HCT116 (cell line): ENCODE measurements around the gene OPN1SW. TPM values are rescaled to one million over a fixed set of nuclear protein-coding genes. Genes with fewer than 3 reads are reported as not detected.

Experiments used
- ATAC-seq: fragments of 200-7000 bp; cut with Tn5 transposase; 2 replicates; pipeline ENCODE4 v1.9.1; 2020; ENCODE audit warnings: mild to moderate bottlenecking, moderate library complexity
- BruUV-seq: library from RNA; stranded (reverse); fragments of 400-500 nt; replicated peaks from 2 replicates; lab custom pipeline; 2021; lab: Mats Ljungman, UMichigan
- CTCF ChIA-PET: fragments of 300-600 bp; sonication (Branson Sonifier 250); formaldehyde crosslinking; loops from one replicate; lab custom pipeline; 2021; ENCODE audit warnings: antibody characterized with exemption; lab: Charles Lee
- POLR2A ChIA-PET: fragments of 300-600, 350-600 bp; sonication (Branson Sonifier 250); formaldehyde crosslinking; loops from one replicate; lab custom pipeline; 2021; ENCODE audit warnings: antibody characterized with exemption; lab: Charles Lee
- RAD21 ChIA-PET, 2 experiments: fragments of 300-600 bp; sonication (Branson Sonifier 250); formaldehyde crosslinking; loops; one replicate each; lab custom pipeline; 2023; ENCODE audit warnings: low total read pairs in 2 of 2; ENCODE audit not compliant: uncharacterized antibody in 2 of 2, unreplicated experiment in 2 of 2, low non-redundant PET in 1 of 2; lab: Charles Lee
- DNase-seq: peaks from one replicate; pipeline ENCODE4 v3.0.0-alpha.2; 2010; ENCODE audit warnings: low read depth, low spot score
- H2AFZ ChIP-seq: fragments of 200-600 bp; shearing (Covaris generic), sonication (generic); 2 replicates; pipeline ENCODE4 v1.6.1; 2017; ENCODE audit warnings: low read depth, mixed run types, mixed read lengths, antibody characterized with exemption, low read length; ENCODE audit not compliant: poor library complexity, severe bottlenecking
- H3K27ac ChIP-seq: 2 replicates; pipeline ENCODE4 v1.5.1; 2012; ENCODE audit warnings: low read depth, low read length
- H3K27me3 ChIP-seq: fragments of 200-600 bp; sonication (generic); 2 replicates; pipeline ENCODE4 v1.6.1; 2016; ENCODE audit warnings: mixed run types, low read length, mixed read lengths; ENCODE audit not compliant: insufficient read depth
- H3K36me3 ChIP-seq, 2 experiments: fragments of 200-500 bp in 1 of 2; fragments of 200-600 bp in 1 of 2; sonication (Bioruptor generic) in 1 of 2; sonication (generic) in 1 of 2; 2 replicates each; pipeline versions ENCODE4 v1.5.1 to v1.6.1; 2014 to 2016; ENCODE audit warnings: low read length in 2 of 2, inconsistent platforms in 1 of 2, mixed read lengths in 1 of 2, mixed run types in 1 of 2; ENCODE audit not compliant: insufficient read depth in 2 of 2, control insufficient read depth in 1 of 2
- H3K4me1 ChIP-seq, 2 experiments: fragments of 200-600 bp in 1 of 2; sonication (generic) in 1 of 2; 2 replicates each; pipeline versions ENCODE4 v1.5.1 to v1.6.1; 2012 to 2017; ENCODE audit warnings: low read length in 2 of 2, inconsistent platforms in 1 of 2, mild to moderate bottlenecking in 1 of 2, mixed read lengths in 1 of 2, mixed run types in 1 of 2, moderate library complexity in 1 of 2; ENCODE audit not compliant: insufficient read depth in 2 of 2, control insufficient read depth in 1 of 2
- H3K4me2 ChIP-seq: fragments of 200-600 bp; sonication (generic); 2 replicates; pipeline ENCODE4 v1.6.1; 2017; ENCODE audit warnings: mixed run types, low read length, mixed read lengths
- H3K4me3 ChIP-seq, 2 experiments: fragments of 200-600 bp in 1 of 2; sonication (generic) in 1 of 2; replicated peaks in 1 of 2; 2 replicates each; pipeline ENCODE4 v1.5.1; 2011 to 2016; ENCODE audit warnings: low read length in 2 of 2, control low read depth in 1 of 2, low read depth in 1 of 2, mild to moderate bottlenecking in 1 of 2, mixed read lengths in 1 of 2, mixed run types in 1 of 2
- H3K79me2 ChIP-seq: fragments of 200-600 bp; sonication (generic); 2 replicates; pipeline ENCODE4 v1.6.1; 2017; ENCODE audit warnings: mild to moderate bottlenecking, mixed run types, low read length, moderate library complexity, mixed read lengths; ENCODE audit not compliant: insufficient read depth
- H3K9ac ChIP-seq: fragments of 200-600 bp; sonication (generic); 2 replicates; pipeline ENCODE4 v1.6.1; 2016; ENCODE audit warnings: low read length, mixed read lengths
- H3K9me2 ChIP-seq: fragments of 200-600 bp; sonication (generic), shearing (Covaris generic); 2 replicates; pipeline ENCODE4 v1.6.1; 2017; ENCODE audit warnings: mixed run types, mild to moderate bottlenecking, moderate library complexity; ENCODE audit not compliant: insufficient read depth
- H3K9me3 ChIP-seq, 2 experiments: fragments of 200-500 bp in 1 of 2; fragments of 200-600 bp in 1 of 2; sonication (Bioruptor generic) in 1 of 2; sonication (generic) in 1 of 2; 2 replicates each; pipeline ENCODE4 v1.6.1; 2014 to 2017; ENCODE audit warnings: low read length in 2 of 2, mixed read lengths in 2 of 2, inconsistent platforms in 1 of 2, low read depth in 1 of 2, mild to moderate bottlenecking in 1 of 2, mixed run types in 1 of 2, moderate library complexity in 1 of 2; ENCODE audit not compliant: control insufficient read depth in 1 of 2, insufficient read depth in 1 of 2
- H4K20me1 ChIP-seq: fragments of 200-600 bp; sonication (generic), shearing (Covaris generic); 2 replicates; pipeline ENCODE4 v1.6.1; 2017; ENCODE audit warnings: mixed run types, mild to moderate bottlenecking, moderate library complexity; ENCODE audit not compliant: insufficient read depth
- CBX3 ChIP-seq: IDR thresholded peaks from 2 replicates; pipeline ENCODE4 v1.6.1; 2012; ENCODE audit warnings: low read depth
- CEBPB ChIP-seq: IDR thresholded peaks from 2 replicates; pipeline ENCODE4 v1.6.1; 2012; ENCODE audit warnings: low read depth
- EGR1 ChIP-seq: IDR thresholded peaks from 2 replicates; pipeline ENCODE4 v1.6.1; 2012; ENCODE audit warnings: low read depth
- ELF1 ChIP-seq: IDR thresholded peaks from 2 replicates; pipeline ENCODE4 v1.6.1; 2012; ENCODE audit warnings: low read depth, borderline replicate concordance
- EZH2 ChIP-seq: fragments of 200-600 bp; sonication (generic); IDR thresholded peaks from 2 replicates; pipeline ENCODE4 v1.6.1; 2017; ENCODE audit warnings: antibody characterized with exemption, mixed run types
- RAD21 ChIP-seq: IDR thresholded peaks from 2 replicates; pipeline ENCODE4 v1.6.1; 2012; ENCODE audit warnings: low read depth, mild to moderate bottlenecking
- SIN3A ChIP-seq: IDR thresholded peaks from 2 replicates; pipeline ENCODE4 v1.6.1; 2012; ENCODE audit warnings: low read depth
- TCF7L2 ChIP-seq: IDR thresholded peaks from 2 replicates; pipeline ENCODE4 v1.7.0; 2011; ENCODE audit warnings: borderline replicate concordance, inconsistent platforms; ENCODE audit not compliant: insufficient read depth, insufficient read length; ENCODE audit errors: extremely low read depth
- ZFX ChIP-seq: fragments of 450-650 bp; IDR thresholded peaks from 2 replicates; pipeline ENCODE4 v1.6.1; 2017
- intact Hi-C: fragments of 100-400 bp; cut with micrococcal nuclease; formaldehyde crosslinking; loops from 2 replicates; pipeline ENCODE4 v1.10.0; 2022
- total RNA-seq: library from RNA; stranded (reverse); gene quantifications from one replicate; pipeline ENCODE4 v1.2.1, GENCODE V29; 2021; ENCODE audit not compliant: unreplicated experiment
- TF ChIP-seq, protein P1 (sequence below), 3 experiments: fragments of 200-600 bp in 1 of 3; sonication (generic) in 1 of 3; IDR thresholded peaks in 2 of 3; conservative IDR thresholded peaks in 1 of 3; 2 replicates each; pipeline ENCODE4 v1.5.1; 2012 to 2017; ENCODE audit warnings: low read depth in 2 of 3, low read length in 2 of 3, antibody characterized with exemption in 1 of 3, borderline replicate concordance in 1 of 3, control low read depth in 1 of 3, mild to moderate bottlenecking in 1 of 3, mixed read lengths in 1 of 3, mixed run types in 1 of 3, moderate library complexity in 1 of 3; ENCODE audit not compliant: insufficient read depth in 1 of 3
- TF ChIP-seq, protein P2 (sequence below): IDR thresholded peaks from 2 replicates; pipeline ENCODE4 v1.6.1; 2012; ENCODE audit warnings: low read depth

Gene OPN1SW
- total RNA-seq, 1 experiment from 2014 or later, result not detected

DNA sequence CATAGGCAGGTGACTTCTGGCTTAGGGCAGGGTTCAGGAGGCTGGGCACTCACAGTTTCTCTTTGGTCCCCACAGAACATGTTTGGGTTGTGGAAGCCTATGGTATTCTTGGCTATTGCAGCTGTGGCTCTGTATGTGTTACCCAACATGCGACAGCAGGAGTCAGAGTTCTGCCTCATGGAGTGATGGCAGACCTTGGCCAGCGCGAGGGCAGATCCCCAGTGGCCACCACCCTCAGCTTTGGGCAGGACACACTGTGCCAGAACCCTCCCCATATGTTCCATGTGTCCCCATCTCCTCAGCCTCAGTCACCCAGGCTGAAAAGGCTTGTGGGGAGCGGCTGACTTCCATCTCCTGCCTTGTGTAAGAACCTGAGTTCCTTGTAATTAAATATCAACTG lies 46.1 kb upstream of the OPN1SW start (continued):
- TF ChIP-seq ELF1, result no peak
- TF ChIP-seq, protein P1, sequence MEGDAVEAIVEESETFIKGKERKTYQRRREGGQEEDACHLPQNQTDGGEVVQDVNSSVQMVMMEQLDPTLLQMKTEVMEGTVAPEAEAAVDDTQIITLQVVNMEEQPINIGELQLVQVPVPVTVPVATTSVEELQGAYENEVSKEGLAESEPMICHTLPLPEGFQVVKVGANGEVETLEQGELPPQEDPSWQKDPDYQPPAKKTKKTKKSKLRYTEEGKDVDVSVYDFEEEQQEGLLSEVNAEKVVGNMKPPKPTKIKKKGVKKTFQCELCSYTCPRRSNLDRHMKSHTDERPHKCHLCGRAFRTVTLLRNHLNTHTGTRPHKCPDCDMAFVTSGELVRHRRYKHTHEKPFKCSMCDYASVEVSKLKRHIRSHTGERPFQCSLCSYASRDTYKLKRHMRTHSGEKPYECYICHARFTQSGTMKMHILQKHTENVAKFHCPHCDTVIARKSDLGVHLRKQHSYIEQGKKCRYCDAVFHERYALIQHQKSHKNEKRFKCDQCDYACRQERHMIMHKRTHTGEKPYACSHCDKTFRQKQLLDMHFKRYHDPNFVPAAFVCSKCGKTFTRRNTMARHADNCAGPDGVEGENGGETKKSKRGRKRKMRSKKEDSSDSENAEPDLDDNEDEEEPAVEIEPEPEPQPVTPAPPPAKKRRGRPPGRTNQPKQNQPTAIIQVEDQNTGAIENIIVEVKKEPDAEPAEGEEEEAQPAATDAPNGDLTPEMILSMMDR (IDR thresholded peaks at IDR 0.05 in 2 of 3, conservative IDR thresholded peaks at IDR 0.05 in 1 of 3; ENCODE audit: borderline replicate concordance in 1 of 3, insufficient read depth in 1 of 3, low read depth in 2 of 3, low read length in 2 of 3), result no peak
- TF ChIP-seq TCF7L2, result no peak
- no peak for TF ChIP-seq CBX3
- no peak for TF ChIP-seq RAD21
- no peak for TF ChIP-seq SIN3A

DNA sequence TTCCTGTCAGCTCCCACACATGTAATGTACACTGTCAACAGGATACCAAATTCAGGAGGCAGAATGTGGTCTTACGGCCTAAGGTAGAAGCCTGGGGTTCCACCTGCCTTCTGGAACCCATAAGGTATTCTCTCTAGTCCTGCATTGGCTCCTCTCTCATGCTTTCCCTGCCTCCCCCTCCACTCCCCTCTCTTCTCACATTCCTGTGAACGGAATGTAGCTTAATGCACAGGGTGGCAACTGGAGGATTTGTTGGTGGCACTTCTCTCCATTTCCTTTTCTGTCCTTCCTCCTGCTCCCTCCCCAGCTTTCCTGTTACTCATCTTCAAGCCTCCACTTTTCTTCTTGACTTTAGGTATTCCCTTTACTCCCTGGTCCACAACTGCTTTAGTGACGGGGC lies 43.1 kb upstream of the OPN1SW start:
- no peak for DNase-seq
- H3K9ac ChIP-seq, result no peak overlapping the region
- no peaks in the 10 kb centered on the region for H3K27me3 ChIP-seq
- H2AFZ ChIP-seq, result no peak overlapping the region
- no peak for ATAC-seq
- ChIA-PET POLR2A (no interaction called here), CTCF (no interaction called here), RAD21 (no interaction called here)
- TF ChIP-seq, protein P2, sequence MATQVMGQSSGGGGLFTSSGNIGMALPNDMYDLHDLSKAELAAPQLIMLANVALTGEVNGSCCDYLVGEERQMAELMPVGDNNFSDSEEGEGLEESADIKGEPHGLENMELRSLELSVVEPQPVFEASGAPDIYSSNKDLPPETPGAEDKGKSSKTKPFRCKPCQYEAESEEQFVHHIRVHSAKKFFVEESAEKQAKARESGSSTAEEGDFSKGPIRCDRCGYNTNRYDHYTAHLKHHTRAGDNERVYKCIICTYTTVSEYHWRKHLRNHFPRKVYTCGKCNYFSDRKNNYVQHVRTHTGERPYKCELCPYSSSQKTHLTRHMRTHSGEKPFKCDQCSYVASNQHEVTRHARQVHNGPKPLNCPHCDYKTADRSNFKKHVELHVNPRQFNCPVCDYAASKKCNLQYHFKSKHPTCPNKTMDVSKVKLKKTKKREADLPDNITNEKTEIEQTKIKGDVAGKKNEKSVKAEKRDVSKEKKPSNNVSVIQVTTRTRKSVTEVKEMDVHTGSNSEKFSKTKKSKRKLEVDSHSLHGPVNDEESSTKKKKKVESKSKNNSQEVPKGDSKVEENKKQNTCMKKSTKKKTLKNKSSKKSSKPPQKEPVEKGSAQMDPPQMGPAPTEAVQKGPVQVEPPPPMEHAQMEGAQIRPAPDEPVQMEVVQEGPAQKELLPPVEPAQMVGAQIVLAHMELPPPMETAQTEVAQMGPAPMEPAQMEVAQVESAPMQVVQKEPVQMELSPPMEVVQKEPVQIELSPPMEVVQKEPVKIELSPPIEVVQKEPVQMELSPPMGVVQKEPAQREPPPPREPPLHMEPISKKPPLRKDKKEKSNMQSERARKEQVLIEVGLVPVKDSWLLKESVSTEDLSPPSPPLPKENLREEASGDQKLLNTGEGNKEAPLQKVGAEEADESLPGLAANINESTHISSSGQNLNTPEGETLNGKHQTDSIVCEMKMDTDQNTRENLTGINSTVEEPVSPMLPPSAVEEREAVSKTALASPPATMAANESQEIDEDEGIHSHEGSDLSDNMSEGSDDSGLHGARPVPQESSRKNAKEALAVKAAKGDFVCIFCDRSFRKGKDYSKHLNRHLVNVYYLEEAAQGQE, result no peak
- no peak for TF ChIP-seq EZH2
- no peak for TF ChIP-seq ZFX
- no peak for TF ChIP-seq CEBPB
- no peak for TF ChIP-seq ELF1
- no peak for TF ChIP-seq EGR1
- H3K79me2 ChIP-seq, result no peaks in the 10 kb centered on the region
- intact Hi-C loops, result no loop called here
- no peak overlapping the region for H3K27ac ChIP-seq
- no peaks in the 10 kb centered on the region for H3K9me3 ChIP-seq
- no peak overlapping the region for H3K4me2 ChIP-seq
- H4K20me1 ChIP-seq, result no peaks in the 10 kb centered on the region
- H3K9me2 ChIP-seq, result no peaks in the 10 kb centered on the region
- H3K36me3 ChIP-seq, result no peaks in the 10 kb centered on the region
- H3K4me1 ChIP-seq, result peaks cover 0 to 6% of the 10 kb centered on the region in 2 experiments; a peak in 1 of 4 replicates
- no peak overlapping the region for H3K4me3 ChIP-seq
- no TSS peak for BruUV-seq
